PC-3 (cell line): Measurements from ENCODE around the gene IER5L. TPM values are rescaled to one million over a fixed set of nuclear protein-coding genes. Genes with fewer than 3 reads are reported as not detected.

Experiments
- ATAC-seq: fragments of 200-7000 bp; cut with Tn5 transposase; 2 replicates; pipeline ENCODE4 v1.9.1; 2020; ENCODE audit warnings: mild to moderate bottlenecking, moderate library complexity
- BruUV-seq: library from RNA; stranded (reverse); fragments of 400-500 nt; replicated peaks from 2 replicates; lab custom pipeline; 2021; lab: Mats Ljungman, UMichigan
- CTCF ChIA-PET: fragments of 300-600 bp; sonication (Branson Sonifier 250); formaldehyde crosslinking; loops from one replicate; lab custom pipeline; 2022; ENCODE audit warnings: antibody characterized with exemption; lab: Charles Lee
- POLR2A ChIA-PET: fragments of 300-600 bp; sonication (Branson Sonifier 250); formaldehyde crosslinking; loops from one replicate; lab custom pipeline; 2022; ENCODE audit warnings: antibody characterized with exemption; ENCODE audit not compliant: unreplicated experiment; lab: Charles Lee
- DNase-seq: peaks from one replicate; pipeline ENCODE4 v3.0.0-alpha.2; 2015
- H2AFZ ChIP-seq: fragments of 300-600 bp; sonication (generic); 2 replicates; pipeline ENCODE4 v1.6.0; 2016; ENCODE audit warnings: antibody characterized with exemption, low read length
- H3F3A ChIP-seq: fragments of 300-600 bp; sonication (generic); one replicate; pipeline ENCODE4 v1.6.0; 2017; ENCODE audit warnings: antibody characterized with exemption, low read length, control low read depth, mild to moderate bottlenecking; ENCODE audit not compliant: unreplicated experiment
- H3K27ac ChIP-seq: fragments of 300-600 bp; sonication (generic); 2 replicates; pipeline ENCODE4 v1.5.1; 2016; ENCODE audit warnings: mild to moderate bottlenecking, low read length
- H3K27me3 ChIP-seq: fragments of 300-600 bp; sonication (generic); 2 replicates; pipeline ENCODE4 v1.6.1; 2016; ENCODE audit warnings: low read length, mixed read lengths
- H3K36me3 ChIP-seq: fragments of 300-600 bp; sonication (generic); 2 replicates; pipeline ENCODE4 v1.6.1; 2016; ENCODE audit warnings: low read depth, mixed run types, low read length, mixed read lengths
- H3K4me1 ChIP-seq: fragments of 300-600 bp; sonication (generic); 2 replicates; pipeline ENCODE4 v1.5.1; 2016; ENCODE audit warnings: low read length; ENCODE audit not compliant: insufficient read depth
- H3K4me2 ChIP-seq: fragments of 300-600 bp; sonication (generic); 2 replicates; pipeline ENCODE4 v1.6.0; 2016; ENCODE audit warnings: low read length
- H3K4me3 ChIP-seq: fragments of 300-600 bp; sonication (generic); 2 replicates; pipeline ENCODE4 v1.5.1; 2016; ENCODE audit warnings: mild to moderate bottlenecking, low read length, mixed read lengths
- H3K79me2 ChIP-seq: fragments of 300-600 bp; sonication (generic); 2 replicates; pipeline ENCODE4 v1.6.1; 2017; ENCODE audit warnings: low read length, mixed read lengths
- H3K9ac ChIP-seq: fragments of 300-600 bp; sonication (generic); 2 replicates; pipeline ENCODE4 v1.6.0; 2016; ENCODE audit warnings: mild to moderate bottlenecking, low read length
- H3K9me2 ChIP-seq: fragments of 300-600 bp; sonication (generic); replicated peaks from 2 replicates; pipeline ENCODE4 v1.6.1; 2016; ENCODE audit warnings: mixed run types, low read length, mixed read lengths
- H3K9me3 ChIP-seq: fragments of 300-600 bp; sonication (generic); 2 replicates; pipeline ENCODE4 v1.6.1; 2016; ENCODE audit warnings: low read length, mixed read lengths
- H4K20me1 ChIP-seq: fragments of 300-600 bp; sonication (generic); 2 replicates; pipeline ENCODE4 v1.6.1; 2016; ENCODE audit warnings: low read length, mixed read lengths
- CTCF ChIP-seq: fragments of 300-600 bp; sonication (generic); conservative IDR thresholded peaks from 2 replicates; pipeline ENCODE4 v1.5.1; 2017; ENCODE audit warnings: antibody characterized with exemption, low read depth, mild to moderate bottlenecking, low read length
- EZH2 ChIP-seq: fragments of 300-600 bp; sonication (generic); IDR thresholded peaks from one replicate; pipeline ENCODE4 v1.6.1; 2017; ENCODE audit warnings: antibody characterized with exemption, mild to moderate bottlenecking, low read length; ENCODE audit not compliant: unreplicated experiment
- EZH2phosphoT487 ChIP-seq: fragments of 300-600 bp; sonication (generic); IDR thresholded peaks from 2 replicates; pipeline ENCODE4 v1.6.1; 2018; ENCODE audit warnings: mild to moderate bottlenecking, antibody characterized with exemption, low read length, borderline replicate concordance
- intact Hi-C: fragments of 100-400 bp; cut with micrococcal nuclease; formaldehyde crosslinking; loops from 2 replicates; pipeline ENCODE4 v1.9.0; 2023
- total RNA-seq: library from RNA; depleted of rRNA; stranded (reverse); fragments of >200 nt; gene quantifications from 2 replicates; pipeline ENCODE4 v1.2.3, GENCODE V29; 2014

Gene IER5L
- total RNA-seq, 1 experiment from 2014 or later: 46.1 TPM

- Histone ChIP-seq H3K27ac (no peak overlapping the region), H3K4me2 (no peak overlapping the region)
These were observed 32.7 kb downstream of the IER5L start for GRCh38 chr9:129145316-129145715.

GRCh38 chr9:129143031-129143927, 34.8 kb downstream of the IER5L start:
- intact Hi-C loops: loop anchor here (10.0 kb wide), 1 partner anchor 342 kb away; no protein-coding TSS in a partner anchor
- peaks cover 5% of the 10 kb centered on the region for H3F3A ChIP-seq
- H3K9me2 ChIP-seq: no peaks in the 10 kb centered on the region
- no peak overlapping the region for H3K4me2 ChIP-seq
- ChIA-PET POLR2A (no interaction called here), CTCF (interaction anchor here (0.5 to 2.2 kb wide), 4 partner anchors 12 to 55 kb away, joined by 3 to 6 read pairs (median 3); no protein-coding TSS in a partner anchor)
- no peaks in the 10 kb centered on the region for H4K20me1 ChIP-seq
- peaks cover 30% of the 10 kb centered on the region for H3K4me1 ChIP-seq
- H3K27me3 ChIP-seq: no peaks in the 10 kb centered on the region
- no peaks in the 10 kb centered on the region for H3K9me3 ChIP-seq
- no TSS peak for BruUV-seq
- TF ChIP-seq EZH2phosphoT487 (no peak), CTCF (peak; percentile 81), EZH2 (no peak)
- H3K9ac ChIP-seq: no peak overlapping the region
- DNase-seq (peak; percentile 75), ATAC-seq (peak; percentile 10; the same call in 1 of the 2 replicates)
- H3K36me3 ChIP-seq: peaks cover 12% of the 10 kb centered on the region; the same call in 1 of the 2 replicates
- no peak overlapping the region for H2AFZ ChIP-seq
- H3K4me3 ChIP-seq: no peak overlapping the region
- no peak overlapping the region for H3K27ac ChIP-seq
- H3K79me2 ChIP-seq: peaks cover 14% of the 10 kb centered on the region

More at GRCh38 chr9:129145316-129145715, 32.7 kb downstream of the IER5L start:
- H3F3A ChIP-seq: no peaks in the 10 kb centered on the region
- H3K27me3 ChIP-seq: no peaks in the 10 kb centered on the region
- H3K9me2 ChIP-seq: no peaks in the 10 kb centered on the region
- H3K4me3 ChIP-seq: no peak overlapping the region
- H4K20me1 ChIP-seq: no peaks in the 10 kb centered on the region
- H3K9ac ChIP-seq: no peak overlapping the region
- H2AFZ ChIP-seq: no peak overlapping the region
- intact Hi-C loops: loop anchor here (10.0 kb wide), 1 partner anchor 339 kb away; no protein-coding TSS in a partner anchor
- POLR2A ChIA-PET: no interaction called here
- CTCF ChIA-PET: no interaction called here
- ATAC-seq (no peak), DNase-seq (no peak)
- TF ChIP-seq EZH2phosphoT487 (no peak), CTCF (no peak), EZH2 (no peak)
- peaks cover 14% of the 10 kb centered on the region for H3K79me2 ChIP-seq
- peaks cover 12% of the 10 kb centered on the region; the same call in 1 of the 2 replicates for H3K36me3 ChIP-seq
- H3K4me1 ChIP-seq: peaks cover 14% of the 10 kb centered on the region
- BruUV-seq: no TSS peak
- no peaks in the 10 kb centered on the region for H3K9me3 ChIP-seq
